HG02763 (cell line): ENCODE results near the gene SCN10A.

Experiments
- ATAC-seq: cut with Tn5 transposase; IDR thresholded peaks from one replicate; pipeline ENCODE4 v1.9.1; 2021; ENCODE audit warnings: mild to moderate bottlenecking, moderate library complexity; ENCODE audit not compliant: unreplicated experiment

The SCN10A gene

GRCh38 chr3:38816026-38816425 lies at the start of gene SCN10A:
Gene SCN10A, minus strand, starts transcription at chr3:38816217. Its CDS starts 22,207 bp downstream, at chr3:38794010.
- ATAC-seq = no peak

- no peak for ATAC-seq
Observed at GRCh38 chr3:38853011-38853410, 37.0 kb upstream of the SCN10A start.

DNA sequence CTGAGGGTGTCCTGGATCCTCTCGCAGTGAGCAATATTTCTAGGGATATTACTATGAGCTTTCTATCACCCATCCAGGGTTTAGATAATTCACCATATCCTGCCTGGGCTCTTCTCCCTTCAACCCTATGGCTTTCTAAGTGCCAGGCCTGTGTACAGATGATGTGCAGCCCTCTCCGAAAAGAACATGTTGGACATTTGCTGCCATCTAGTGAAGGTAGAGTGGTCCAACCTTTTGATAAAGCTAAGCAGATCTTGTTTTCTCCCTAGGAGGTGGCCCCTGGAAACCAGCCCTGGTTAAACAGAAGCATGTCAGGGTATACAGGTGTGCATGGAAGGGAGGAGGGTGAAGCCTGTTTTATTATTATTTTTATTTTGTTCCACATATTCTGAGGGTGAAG lies 27.9 kb upstream of the SCN10A start:
- ATAC-seq = no peak

DNA sequence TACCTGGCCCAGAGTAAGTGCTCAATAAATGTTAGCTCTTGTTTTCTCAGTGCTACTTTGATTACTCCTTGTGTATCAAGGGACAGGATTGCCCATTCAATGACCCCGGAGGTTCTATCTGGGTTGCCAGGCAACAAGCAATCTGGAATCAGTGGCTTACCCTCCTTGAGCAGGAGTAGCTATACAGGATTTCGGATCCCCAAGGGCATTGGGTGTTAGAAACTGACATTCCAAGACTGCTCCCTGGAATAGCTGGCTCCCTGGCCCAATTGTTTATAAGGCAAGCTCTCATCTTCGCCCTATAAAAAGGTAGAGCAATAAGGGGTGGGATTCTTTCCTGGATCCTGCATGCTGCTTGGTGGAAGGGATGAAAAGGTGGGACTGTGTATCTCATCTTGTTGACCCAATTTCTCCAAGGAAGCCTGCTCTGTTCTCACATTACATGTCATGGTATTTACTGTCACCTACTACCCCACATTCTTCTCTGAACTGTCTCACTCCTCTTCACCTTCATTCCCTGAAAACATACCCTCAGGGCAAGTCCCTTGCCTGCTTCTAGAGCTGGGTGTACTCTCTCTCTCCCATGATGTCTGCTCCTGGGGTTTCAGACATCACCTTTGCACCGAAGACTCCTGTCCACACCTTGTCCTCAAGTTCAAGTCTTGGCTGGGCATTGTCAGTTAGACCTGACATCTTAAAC lies 26.4 kb upstream of the SCN10A start:
- ATAC-seq = no peak

DNA sequence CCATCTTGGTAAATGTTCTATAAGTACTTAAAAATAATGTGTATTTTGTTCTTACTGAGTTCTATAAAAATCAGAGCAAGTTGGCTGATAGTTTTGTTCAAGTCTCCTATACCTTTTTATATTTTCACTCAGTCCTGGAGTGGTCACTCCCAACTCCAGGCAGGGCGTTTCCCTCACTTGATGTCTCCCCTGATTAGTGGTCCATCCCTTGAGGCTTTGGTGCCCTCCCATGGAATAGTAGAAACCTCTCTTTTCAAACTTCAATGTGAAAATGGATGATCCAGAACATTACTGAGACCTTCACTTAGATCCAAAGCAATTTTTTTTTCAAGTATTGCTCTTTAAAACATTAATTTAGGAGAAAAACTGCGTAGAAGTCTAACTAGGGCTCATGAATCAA lies 25.0 kb upstream of the SCN10A start:
- ATAC-seq = no peak

GRCh38 chr3:38837358-38837757 lies 21.3 kb upstream of the SCN10A start:
- ATAC-seq = no peak

DNA sequence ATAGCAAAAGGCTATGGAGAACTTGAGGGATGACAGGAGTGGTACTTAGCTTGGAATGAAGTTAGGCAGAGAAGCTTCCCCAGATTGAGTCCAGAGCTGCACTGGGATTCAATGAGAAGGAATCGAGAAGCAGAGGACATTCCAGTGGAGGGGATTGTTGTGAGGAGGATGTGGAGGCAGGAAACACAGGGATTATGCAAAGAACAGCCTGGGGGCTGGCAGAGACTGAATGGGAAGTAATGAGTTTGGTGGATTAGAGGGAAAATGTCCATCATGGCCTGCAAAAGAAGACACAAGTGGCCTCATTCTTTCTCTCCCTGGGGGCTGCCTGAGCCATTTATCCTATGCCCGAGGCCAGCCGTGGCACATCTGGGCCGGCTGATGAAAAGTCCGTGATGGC lies 20.5 kb upstream of the SCN10A start:
- no peak for ATAC-seq

DNA sequence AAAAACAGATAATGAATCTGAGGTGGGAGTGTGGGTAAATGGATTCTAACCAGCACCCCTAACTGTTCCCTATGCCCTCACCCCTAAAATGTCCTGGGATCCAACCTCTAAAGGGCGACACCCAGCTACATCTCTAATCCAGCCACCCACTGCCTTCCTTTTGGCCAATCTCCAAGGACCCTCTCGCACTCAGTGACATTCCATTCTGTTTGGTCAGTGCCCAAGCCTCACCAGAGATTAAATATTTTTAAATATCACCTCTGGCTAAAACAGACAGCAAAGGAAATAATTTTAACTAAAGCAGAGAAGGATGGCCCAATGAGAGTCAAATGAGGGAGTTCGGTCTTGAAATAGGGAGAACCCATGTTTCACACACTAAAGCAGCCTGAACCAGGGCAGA lies 19.9 kb upstream of the SCN10A start:
- no peak for ATAC-seq

GRCh38 chr3:38834717-38835116 lies 18.7 kb upstream of the SCN10A start:
- no peak for ATAC-seq

- ATAC-seq = no peak
Observed at GRCh38 chr3:38834110-38834509, 18.1 kb upstream of the SCN10A start.

- no peak for ATAC-seq
Observed at GRCh38 chr3:38829404-38829803, 13.4 kb upstream of the SCN10A start.

GRCh38 chr3:38828681-38829080 lies 12.7 kb upstream of the SCN10A start:
- no peak for ATAC-seq

GRCh38 chr3:38827791-38828190 lies 11.8 kb upstream of the SCN10A start:
- no peak for ATAC-seq

DNA sequence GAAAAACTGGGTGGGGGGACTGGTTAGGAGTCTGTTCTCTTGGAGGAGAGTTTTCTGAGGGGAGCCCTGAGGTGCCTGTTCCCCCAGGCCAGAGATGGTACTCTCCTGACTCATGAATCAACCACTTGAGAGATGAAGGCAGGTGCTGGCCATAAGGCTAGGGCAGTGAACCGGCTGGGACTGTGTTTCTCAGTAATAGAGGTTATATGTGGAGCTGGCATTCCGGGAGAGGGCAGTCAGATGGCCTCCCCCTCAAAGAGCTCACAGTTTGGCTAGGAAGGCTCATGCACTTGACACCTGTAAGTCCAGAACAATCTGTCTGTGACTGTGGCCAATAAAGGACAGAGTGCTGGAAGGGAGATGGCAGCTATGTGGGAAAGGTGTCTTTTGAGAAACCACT lies 10.0 kb upstream of the SCN10A start:
- no peak for ATAC-seq

DNA sequence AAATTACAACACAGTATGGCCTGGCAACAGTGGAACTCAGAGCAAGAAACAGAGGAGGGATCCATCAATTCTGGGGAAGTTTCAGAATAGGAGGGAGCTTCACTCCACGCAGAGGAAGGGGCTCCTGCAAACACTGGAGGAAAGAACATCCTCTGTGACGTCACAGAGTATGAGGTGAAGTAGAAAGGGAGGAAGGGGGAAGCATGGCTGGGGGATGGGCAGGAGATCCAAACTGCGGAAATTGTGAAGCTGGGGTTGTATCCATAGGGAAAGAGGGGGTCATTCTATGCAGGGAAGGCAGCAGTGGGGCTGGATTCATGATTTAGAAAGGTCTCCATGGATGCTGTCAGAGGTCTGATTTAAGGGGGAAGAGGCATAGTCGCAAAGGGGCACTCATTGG lies 8.3 kb upstream of the SCN10A start:
- ATAC-seq = no peak

GRCh38 chr3:38823722-38824121 lies 7.7 kb upstream of the SCN10A start:
- no peak for ATAC-seq

- no peak for ATAC-seq
Observed at GRCh38 chr3:38823186-38823585, 7.2 kb upstream of the SCN10A start.

DNA sequence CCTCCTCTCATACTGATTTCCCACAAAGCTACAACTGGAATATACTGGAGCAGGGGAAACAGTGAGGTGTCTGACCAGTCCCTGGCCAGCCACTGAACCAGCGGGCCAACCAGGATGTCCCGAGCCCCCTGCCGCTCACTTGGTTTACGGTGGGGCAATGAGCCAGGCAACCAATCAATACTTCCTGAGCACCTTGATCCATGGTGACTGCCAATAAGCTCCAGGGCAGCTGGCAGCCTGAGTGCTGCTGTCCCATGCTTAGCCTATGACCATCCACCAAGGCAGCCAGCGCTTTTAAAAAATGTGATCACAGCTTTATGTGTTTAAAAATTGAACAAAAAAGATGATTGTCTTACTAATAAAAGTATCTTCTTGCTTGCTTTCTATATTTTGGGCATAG lies 4.2 kb downstream of the SCN10A start:
- ATAC-seq = no peak

DNA sequence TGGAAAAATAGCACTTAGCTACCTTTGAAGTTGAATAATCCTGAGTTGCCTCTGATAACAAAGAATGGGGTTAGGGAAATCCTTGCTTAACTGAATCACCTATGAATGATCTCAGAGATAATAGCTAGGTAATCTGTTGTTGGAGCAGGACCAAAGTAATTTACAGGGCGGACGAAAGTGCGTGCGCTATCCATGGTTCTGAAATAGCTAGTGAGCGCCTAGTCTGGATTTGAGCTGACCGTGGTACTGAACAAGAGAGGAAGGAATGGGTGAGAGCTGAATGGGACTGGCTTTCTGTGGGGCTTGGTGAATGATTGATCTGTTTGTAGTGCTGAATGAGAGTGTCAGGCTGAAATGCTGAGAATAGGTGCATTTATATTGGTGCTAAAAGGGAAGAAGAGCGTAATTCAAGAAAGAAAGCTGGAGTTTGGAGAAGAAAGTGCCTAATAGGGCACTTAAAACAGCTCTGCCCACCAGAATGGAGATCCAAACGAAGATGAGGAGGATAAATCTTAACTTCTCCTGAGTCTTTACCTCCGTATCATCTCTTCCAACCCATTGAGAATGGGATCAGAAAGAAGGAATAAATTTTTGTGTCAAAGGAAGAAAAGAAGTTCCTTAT lies 10.1 kb downstream of the SCN10A start:
- ATAC-seq = no peak

- no peak for ATAC-seq
Observed at GRCh38 chr3:38805004-38805403, 11.0 kb downstream of the SCN10A start.

- ATAC-seq = no peak
Observed at GRCh38 chr3:38800511-38800910, 15.5 kb downstream of the SCN10A start.

DNA sequence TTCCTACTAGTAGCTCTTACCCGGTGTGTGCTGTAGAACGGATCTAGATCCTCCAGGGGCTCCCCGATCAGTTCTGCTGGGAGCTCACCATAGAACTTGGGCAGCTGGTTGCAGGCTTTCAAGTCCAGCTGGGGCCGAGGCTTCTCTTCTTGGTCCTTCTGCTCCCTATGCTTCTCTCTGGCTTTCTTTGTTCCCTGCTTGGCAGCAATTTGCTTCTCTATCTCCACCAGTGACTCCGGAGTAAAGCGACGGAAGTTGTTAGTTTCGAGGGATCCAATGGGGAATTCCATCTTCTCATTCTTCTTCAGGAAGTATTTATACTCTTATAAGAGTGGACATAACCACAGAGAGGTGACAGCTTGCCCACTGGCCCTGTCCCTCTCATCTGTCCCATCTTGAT lies 22.3 kb downstream of the SCN10A start:
- ATAC-seq = no peak

GRCh38 chr3:38792983-38793382 lies 23.0 kb downstream of the SCN10A start:
- no peak for ATAC-seq
